HG02798 (cell line): ENCODE results near the gene SPO11.

ENCODE experiments used
- ATAC-seq: cut with Tn5 transposase; IDR thresholded peaks from one replicate; pipeline ENCODE4 v1.9.1; 2021; ENCODE audit warnings: mild to moderate bottlenecking; ENCODE audit not compliant: unreplicated experiment, poor library complexity

The SPO11 gene

GRCh38 chr20:57372581-57373350 lies 43.2 kb downstream of the SPO11 start:
- no peak for ATAC-seq

- no peak for ATAC-seq
Observed at GRCh38 chr20:57374343-57374930, 44.8 kb downstream of the SPO11 start.

GRCh38 chr20:57374931-57375651 lies 45.5 kb downstream of the SPO11 start:
- ATAC-seq = no peak

GRCh38 chr20:57375652-57376230 lies 46.1 kb downstream of the SPO11 start:
- no peak for ATAC-seq

- no peak for ATAC-seq
Observed at GRCh38 chr20:57377350-57377749, 47.7 kb downstream of the SPO11 start.

- ATAC-seq = no peak
Observed at GRCh38 chr20:57378107-57378506, 48.5 kb downstream of the SPO11 start.

- no peak for ATAC-seq
Observed at GRCh38 chr20:57378646-57379262, 49.2 kb downstream of the SPO11 start.

- ATAC-seq = no peak
Observed at GRCh38 chr20:57379263-57379647, 49.7 kb downstream of the SPO11 start.

- no peak for ATAC-seq
Observed at GRCh38 chr20:57380081-57380750, 50.6 kb downstream of the SPO11 start.

GRCh38 chr20:57381596-57382503 lies 52.2 kb downstream of the SPO11 start:
- ATAC-seq = peak; percentile 56

- ATAC-seq = no peak
Observed at GRCh38 chr20:57382516-57382915, 52.9 kb downstream of the SPO11 start.

GRCh38 chr20:57383447-57384347 lies 54.1 kb downstream of the SPO11 start:
- ATAC-seq = no peak

- no peak for ATAC-seq
Observed at GRCh38 chr20:57384486-57384885, 54.9 kb downstream of the SPO11 start.

- ATAC-seq = no peak
Observed at GRCh38 chr20:57384953-57385761, 55.6 kb downstream of the SPO11 start.

GRCh38 chr20:57385940-57386339 lies 56.3 kb downstream of the SPO11 start:
- no peak for ATAC-seq

- no peak for ATAC-seq
Observed at GRCh38 chr20:57386762-57387161, 57.2 kb downstream of the SPO11 start.

- no peak for ATAC-seq
Observed at GRCh38 chr20:57387463-57387862, 57.9 kb downstream of the SPO11 start.
